Astrocyte (in vitro differentiated cells and primary cell): ENCODE results near the gene ZNF33B.
"Not testable (repeated sequence)": the region's sequence is repeated elsewhere in the genome, so short reads cannot be mapped to it uniquely, and the experiment has no call there.

Experiments used
- CTCF ChIP-seq: IDR thresholded peaks from 2 replicates; pipeline ENCODE4 v1.5.1; 2011; ENCODE audit warnings: low read depth, mild to moderate bottlenecking, inconsistent platforms, low read length, moderate library complexity; ENCODE audit not compliant: insufficient read depth
- EZH2 ChIP-seq: IDR thresholded peaks from 2 replicates; pipeline ENCODE4 v1.6.1; 2012; ENCODE audit warnings: mild to moderate bottlenecking, low read length, inconsistent platforms; ENCODE audit not compliant: insufficient read depth

GRCh38 chr10:42553576-42553975, 84.8 kb downstream of the ZNF33B start:
- not testable (repeated sequence) for TF ChIP-seq CTCF, EZH2
